ENCODE measurements around the gene HOXB3.

GRCh38 chr17:48553826-48554225, 36.2 kb downstream of the HOXB3 start:
- TF ChIP-seq EZH2 (IDR thresholded peaks at IDR 0.05; ENCODE audit: low read length, unreplicated experiment), result no peak
- no peak for TF ChIP-seq CTCF (conservative IDR thresholded peaks at IDR 0.05; ENCODE audit: low read depth, low read length)
- no peak for TF ChIP-seq EZH2phosphoT487 (IDR thresholded peaks at IDR 0.05; ENCODE audit: borderline replicate concordance, low read length)
